Neural cell (in vitro differentiated cells): Measurements from ENCODE around the gene CDKL4. TPM values are rescaled to one million over a fixed set of nuclear protein-coding genes. Genes with fewer than 3 reads are reported as not detected.

Experiments
- H2AFZ ChIP-seq: fragments of 200-600, 300-800 bp; sonication (generic), shearing (Covaris generic); 2 replicates; pipeline ENCODE4 v1.6.0; 2014; ENCODE audit warnings: low read depth, mild to moderate bottlenecking, antibody characterized with exemption, low read length, moderate library complexity
- H3F3A ChIP-seq: fragments of 200-600 bp; shearing (Covaris generic); 2 replicates; pipeline ENCODE4 v1.6.1; 2016; ENCODE audit warnings: mild to moderate bottlenecking, moderate library complexity, mixed read lengths, antibody characterized with exemption, low read length; ENCODE audit not compliant: insufficient read depth, poor library complexity, severe bottlenecking
- H3K27ac ChIP-seq: fragments of 200-600, 300-800 bp; sonication (generic), shearing (Covaris generic); 2 replicates; pipeline ENCODE4 v1.5.1; 2014; ENCODE audit warnings: mild to moderate bottlenecking, low read length, moderate library complexity
- H3K27me3 ChIP-seq: fragments of 300-800, 200-600 bp; sonication (generic), shearing (Covaris generic); 2 replicates; pipeline ENCODE4 v1.6.0; 2014; ENCODE audit warnings: mild to moderate bottlenecking, low read depth, low read length, moderate library complexity; ENCODE audit not compliant: insufficient read depth
- H3K36me3 ChIP-seq: fragments of 300-800, 200-600 bp; sonication (generic), shearing (Covaris generic); 2 replicates; pipeline ENCODE4 v1.5.1; 2014; ENCODE audit warnings: mild to moderate bottlenecking, antibody characterized with exemption, low read length, moderate library complexity; ENCODE audit not compliant: insufficient read depth
- H3K4me2 ChIP-seq: fragments of 300-800, 200-600 bp; sonication (generic), shearing (Covaris generic); 2 replicates; pipeline ENCODE4 v1.6.0; 2014; ENCODE audit warnings: mild to moderate bottlenecking, low read length
- H3K4me3 ChIP-seq: fragments of 300-800, 200-600 bp; sonication (generic), shearing (Covaris generic); 2 replicates; pipeline ENCODE4 v1.5.1; 2014; ENCODE audit warnings: mild to moderate bottlenecking, low read length, moderate library complexity
- H3K79me2 ChIP-seq: fragments of 200-600 bp; shearing (Covaris generic); replicated peaks from 2 replicates; pipeline ENCODE4 v1.6.0; 2014; ENCODE audit warnings: mild to moderate bottlenecking, low read length, moderate library complexity; ENCODE audit not compliant: insufficient read depth
- H3K9ac ChIP-seq: fragments of 300-800, 200-600 bp; sonication (generic), shearing (Covaris generic); 2 replicates; pipeline ENCODE4 v1.6.1; 2016; ENCODE audit warnings: mild to moderate bottlenecking, low read length, mixed read lengths
- H3K9me2 ChIP-seq: fragments of 200-600 bp; shearing (Covaris generic); 2 replicates; pipeline ENCODE4 v1.6.1; 2016; ENCODE audit warnings: mild to moderate bottlenecking, low read length, mixed read lengths; ENCODE audit not compliant: insufficient read depth
- H3K9me3 ChIP-seq: fragments of 200-600, 300-800 bp; sonication (generic), shearing (Covaris generic); 2 replicates; pipeline ENCODE4 v1.6.1; 2016; ENCODE audit warnings: mild to moderate bottlenecking, mixed run types, low read length, moderate library complexity, mixed read lengths
- H4K20me1 ChIP-seq: fragments of 200-600 bp; shearing (Covaris generic); 2 replicates; pipeline ENCODE4 v1.6.1; 2016; ENCODE audit warnings: mild to moderate bottlenecking, mixed run types; ENCODE audit not compliant: insufficient read depth
- CTCF ChIP-seq: fragments of 450-650 bp; IDR thresholded peaks from 2 replicates; pipeline ENCODE4 v1.5.1; 2014; ENCODE audit warnings: antibody characterized with exemption, mild to moderate bottlenecking, moderate library complexity; ENCODE audit not compliant: poor library complexity, severe bottlenecking
- EP300 ChIP-seq: fragments of 450-650 bp; conservative IDR thresholded peaks from 2 replicates; pipeline ENCODE4 v1.6.1; 2014; ENCODE audit warnings: antibody characterized with exemption, mild to moderate bottlenecking, moderate library complexity; ENCODE audit not compliant: poor library complexity, severe bottlenecking
- EZH2 ChIP-seq: fragments of 200-600, 300-800 bp; shearing (Covaris generic), sonication (generic); IDR thresholded peaks from 2 replicates; pipeline ENCODE4 v1.6.1; 2014; ENCODE audit warnings: antibody characterized with exemption, low read length, borderline replicate concordance, mild to moderate bottlenecking; ENCODE audit not compliant: insufficient read depth, poor library complexity, severe bottlenecking
- MXI1 ChIP-seq: fragments of 450-650 bp; conservative IDR thresholded peaks from 2 replicates; pipeline ENCODE4 v1.6.1; 2014; ENCODE audit warnings: antibody characterized with exemption, mild to moderate bottlenecking; ENCODE audit not compliant: poor library complexity, severe bottlenecking
- POLR2AphosphoS5 ChIP-seq: IDR thresholded peaks from 2 replicates; pipeline ENCODE4 v1.6.1; 2012
- RAD21 ChIP-seq: fragments of 450-650 bp; conservative IDR thresholded peaks from 2 replicates; pipeline ENCODE4 v1.6.1; 2014; ENCODE audit warnings: antibody characterized with exemption, mild to moderate bottlenecking, moderate library complexity
- REST ChIP-seq: IDR thresholded peaks from 2 replicates; pipeline ENCODE4 v1.6.1; 2012; ENCODE audit warnings: borderline replicate concordance
- SMC3 ChIP-seq: fragments of 450-650 bp; conservative IDR thresholded peaks from 2 replicates; pipeline ENCODE4 v1.6.1; 2014; ENCODE audit warnings: antibody characterized with exemption, mild to moderate bottlenecking, moderate library complexity; ENCODE audit not compliant: poor library complexity
- TAF1 ChIP-seq: IDR thresholded peaks from 2 replicates; pipeline ENCODE4 v1.6.1; 2012; ENCODE audit warnings: low read depth
- polyA plus RNA-seq: library from polyadenylated mRNA; depleted of rRNA; stranded (reverse); fragments of >200 nt; gene quantifications from 2 replicates; pipeline ENCODE4 v1.2.3, GENCODE V29; 2014

CDKL4 gene
- polyA plus RNA-seq, 1 donor from 2014 or later = not detected

GRCh38 chr2:39281391-39281790 is 37.6 kb upstream of the CDKL4 start:
- Histone ChIP-seq H3K27me3 (no peaks in the 10 kb centered on the region), H3K36me3 (peaks cover 11% of the 10 kb centered on the region), H3K79me2 (no peaks in the 10 kb centered on the region), H4K20me1 (no peaks in the 10 kb centered on the region), H3K9me3 (no peaks in the 10 kb centered on the region), H2AFZ (no peak overlapping the region), H3K27ac (no peak overlapping the region), H3K9me2 (no peaks in the 10 kb centered on the region), H3F3A (no peaks in the 10 kb centered on the region), H3K4me2 (no peak overlapping the region), H3K9ac (no peak overlapping the region), H3K4me3 (no peak overlapping the region)
- TF ChIP-seq RAD21 (no peak), REST (no peak), POLR2AphosphoS5 (no peak), CTCF (no peak), TAF1 (no peak), MXI1 (no peak), SMC3 (no peak), EZH2 (no peak), EP300 (no peak)

GRCh38 chr2:39275016-39275415 is 31.2 kb upstream of the CDKL4 start:
- H3F3A ChIP-seq = no peaks in the 10 kb centered on the region
- H3K9me2 ChIP-seq = no peaks in the 10 kb centered on the region
- H3K27ac ChIP-seq = no peak overlapping the region
- H3K4me3 ChIP-seq = no peak overlapping the region
- H3K27me3 ChIP-seq = no peaks in the 10 kb centered on the region
- no peak overlapping the region for H3K4me2 ChIP-seq
- H3K36me3 ChIP-seq = peaks cover 5% of the 10 kb centered on the region
- TF ChIP-seq POLR2AphosphoS5 = no peak
- no peak for TF ChIP-seq SMC3
- TF ChIP-seq REST = no peak
- TF ChIP-seq EP300 = no peak
- no peak for TF ChIP-seq TAF1
- no peak for TF ChIP-seq RAD21
- no peak for TF ChIP-seq MXI1
- no peak for TF ChIP-seq EZH2
- TF ChIP-seq CTCF = no peak
- no peaks in the 10 kb centered on the region for H4K20me1 ChIP-seq
- H3K9ac ChIP-seq = no peak overlapping the region
- no peak overlapping the region for H2AFZ ChIP-seq
- no peaks in the 10 kb centered on the region for H3K79me2 ChIP-seq
- H3K9me3 ChIP-seq = no peaks in the 10 kb centered on the region
